HG03066 (cell line): Measurements from ENCODE around the gene RPL11.
"Not testable (repeated sequence)": the region's sequence is repeated elsewhere in the genome, so short reads cannot be mapped to it uniquely, and the experiment has no call there.

Source experiments
- ATAC-seq: cut with Tn5 transposase; IDR thresholded peaks from one replicate; pipeline ENCODE4 v1.9.1; 2021; ENCODE audit warnings: low read depth; ENCODE audit not compliant: unreplicated experiment

RPL11 gene

DNA sequence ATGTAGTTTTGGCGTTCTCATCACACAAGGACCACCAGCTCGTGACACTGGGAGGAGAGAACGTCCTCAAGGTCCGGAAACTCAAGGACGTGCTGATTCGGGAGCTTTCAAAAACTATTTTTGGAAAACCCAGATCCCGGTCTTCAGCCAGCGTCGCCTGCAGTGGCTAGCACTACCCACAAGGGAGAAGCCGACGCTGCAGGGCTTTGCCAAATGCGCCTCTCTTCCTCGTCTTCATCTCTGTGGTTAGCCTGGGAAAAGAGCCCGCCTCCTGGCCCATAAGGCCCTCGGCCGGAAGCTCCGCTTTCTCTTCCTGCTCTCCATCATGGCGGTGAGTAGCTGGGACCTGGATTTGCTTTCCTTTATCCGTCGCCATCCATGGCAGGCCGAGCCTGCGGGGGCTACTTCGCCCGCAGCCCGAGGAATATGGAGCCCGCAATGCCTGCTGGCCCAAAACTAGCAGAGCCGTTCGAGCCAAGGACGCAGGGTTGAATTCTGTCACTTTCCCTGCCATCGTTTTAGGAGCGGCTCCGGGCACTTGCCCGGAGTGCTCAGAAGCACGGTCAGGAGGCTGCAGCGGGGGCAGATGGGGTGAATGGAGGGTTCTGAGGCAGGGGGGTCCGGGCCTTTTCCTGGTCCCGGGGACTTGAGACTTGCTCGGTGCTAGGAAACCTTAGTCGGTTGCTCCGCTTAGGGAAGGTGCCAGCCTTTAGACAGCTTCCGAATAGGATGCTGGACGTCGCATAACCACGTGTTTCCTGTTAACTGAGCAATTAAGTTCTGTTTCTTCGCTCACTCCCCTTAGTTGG, at the start of gene RPL11:
TSS of gene RPL11 (plus strand) at position 308 of the 809 bp plus-strand sequence. CDS start at position 326, 18 bp downstream.
- ATAC-seq: peak; percentile 92

GRCh38 chr1:23643736-23644554, 47.7 kb upstream of the RPL11 start:
- no peak for ATAC-seq

DNA sequence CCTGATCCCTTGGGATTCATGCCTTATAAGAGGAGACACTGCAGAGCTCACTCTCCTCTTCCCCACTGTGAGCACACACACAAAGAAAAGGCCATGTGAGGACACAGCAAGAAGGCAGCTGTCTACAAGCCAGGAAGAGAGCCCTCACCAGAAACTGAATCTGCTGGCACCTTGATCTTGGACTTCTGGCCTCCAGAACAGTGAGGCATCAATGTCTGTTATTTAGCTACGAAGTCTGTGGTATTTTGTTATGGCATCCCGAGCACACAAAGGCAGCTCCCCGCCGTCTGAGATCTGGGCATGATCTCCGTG, 47.1 kb upstream of the RPL11 start:
- no peak for ATAC-seq

- no peak for ATAC-seq
Observed at GRCh38 chr1:23645338-23645737, 46.3 kb upstream of the RPL11 start.

DNA sequence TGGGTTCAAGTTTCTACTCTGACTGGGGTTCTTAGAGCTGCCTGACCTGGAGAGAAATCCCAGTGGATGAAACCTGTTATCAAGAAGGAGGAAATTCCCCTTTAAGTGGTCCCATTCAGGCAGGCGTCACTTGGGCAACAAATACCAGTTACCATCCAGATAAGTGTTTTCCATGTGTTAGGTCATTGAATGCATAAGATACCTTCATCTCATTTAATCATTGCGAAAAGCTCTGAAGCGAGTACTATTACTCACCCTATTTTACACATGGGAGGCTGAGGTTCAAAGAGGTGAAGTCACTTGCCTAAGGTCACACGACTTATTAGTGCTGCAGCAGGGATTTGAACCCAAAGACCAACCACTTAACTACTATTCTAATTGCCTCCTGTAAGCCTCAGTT, 45.5 kb upstream of the RPL11 start:
- no peak for ATAC-seq

GRCh38 chr1:23646541-23646940, 45.1 kb upstream of the RPL11 start:
- ATAC-seq: no peak

DNA sequence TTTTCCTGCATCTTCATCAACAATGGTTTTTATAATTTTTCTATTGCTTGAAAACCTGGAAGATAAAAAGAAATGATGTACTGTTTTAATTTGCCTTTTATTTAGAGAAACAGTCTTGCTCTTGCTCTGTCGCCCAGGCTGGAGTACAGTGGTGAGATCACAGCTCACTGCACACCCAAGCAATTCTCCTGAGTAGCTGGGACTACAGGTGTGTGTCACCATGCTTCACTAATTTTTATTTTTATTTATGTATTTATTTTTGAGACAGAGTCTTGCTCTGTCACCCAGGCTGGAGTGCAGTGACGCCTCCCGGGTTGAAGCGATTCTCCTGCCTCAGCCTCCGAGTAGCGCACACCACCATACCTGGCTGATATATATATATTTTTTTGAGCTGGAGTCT, 43.0 kb upstream of the RPL11 start:
- no peak for ATAC-seq

DNA sequence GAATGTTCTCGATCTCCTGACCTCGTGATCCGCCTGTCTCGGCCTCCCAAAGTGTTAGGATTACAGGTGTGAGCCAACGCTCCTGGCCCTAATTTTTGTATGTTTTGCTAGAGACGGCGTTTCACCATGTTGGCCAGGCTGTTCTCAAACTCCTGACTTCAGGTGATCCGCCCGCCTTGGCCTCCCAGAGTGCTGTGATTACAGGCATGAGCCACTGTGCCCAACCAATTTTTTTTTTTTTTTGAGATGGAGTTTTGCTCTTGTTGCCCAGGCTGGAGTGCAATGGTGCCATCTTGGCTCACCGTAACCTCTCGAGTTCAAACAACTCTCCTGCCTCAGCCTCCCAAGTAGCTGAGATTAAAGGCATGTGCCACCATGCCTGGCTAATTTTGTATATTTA, 42.4 kb upstream of the RPL11 start:
- not testable (repeated sequence) for ATAC-seq

- ATAC-seq: no peak
Observed at GRCh38 chr1:23650344-23650990, 41.1 kb upstream of the RPL11 start.

GRCh38 chr1:23651069-23651808, 40.4 kb upstream of the RPL11 start:
- no peak for ATAC-seq

- no peak for ATAC-seq
Observed at GRCh38 chr1:23657659-23658275, 33.8 kb upstream of the RPL11 start.

DNA sequence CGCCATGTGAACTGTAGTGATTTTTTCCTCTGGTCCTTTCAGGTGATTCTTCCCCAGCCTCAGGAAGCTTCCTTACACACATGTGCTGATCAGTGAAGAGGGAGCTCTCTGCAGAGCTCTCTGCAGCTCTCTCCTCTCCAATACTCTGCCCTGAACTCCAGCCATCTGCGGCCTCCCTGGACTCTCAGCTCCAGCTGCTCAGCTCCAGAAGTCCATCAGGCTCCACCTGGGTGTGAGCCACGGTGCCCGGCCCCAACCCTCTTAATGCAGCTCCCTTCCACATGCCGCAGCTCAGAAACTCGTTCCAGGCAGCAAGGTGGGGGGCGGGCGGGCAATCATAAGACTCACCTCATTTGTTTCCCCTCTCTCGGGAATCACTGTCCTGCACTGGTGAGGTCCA, 30.9 kb upstream of the RPL11 start:
- no peak for ATAC-seq

GRCh38 chr1:23661887-23662286, 29.7 kb upstream of the RPL11 start:
- no peak for ATAC-seq

GRCh38 chr1:23664837-23665795, 26.5 kb upstream of the RPL11 start:
- no peak for ATAC-seq

GRCh38 chr1:23667411-23667810, 24.2 kb upstream of the RPL11 start:
- ATAC-seq: no peak

DNA sequence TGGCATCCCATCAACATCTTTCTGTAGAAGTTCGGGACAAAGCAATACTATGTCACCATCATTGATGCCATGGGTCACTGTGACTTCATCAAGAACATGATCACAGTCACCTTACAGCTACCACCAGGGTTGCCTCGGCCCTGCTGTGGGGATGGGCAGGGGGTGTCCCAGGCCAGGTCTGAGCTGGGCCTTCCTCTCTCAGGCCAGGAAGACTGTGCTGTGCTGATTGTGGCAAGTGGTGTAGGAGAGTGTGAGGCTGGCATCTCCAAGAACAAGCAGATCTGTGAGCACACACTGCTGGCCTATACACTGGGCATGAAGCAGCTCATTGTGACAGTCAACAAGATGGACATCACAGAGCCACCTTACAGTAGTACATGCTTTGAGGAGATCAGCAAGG, 20.9 kb upstream of the RPL11 start:
- no peak for ATAC-seq

DNA sequence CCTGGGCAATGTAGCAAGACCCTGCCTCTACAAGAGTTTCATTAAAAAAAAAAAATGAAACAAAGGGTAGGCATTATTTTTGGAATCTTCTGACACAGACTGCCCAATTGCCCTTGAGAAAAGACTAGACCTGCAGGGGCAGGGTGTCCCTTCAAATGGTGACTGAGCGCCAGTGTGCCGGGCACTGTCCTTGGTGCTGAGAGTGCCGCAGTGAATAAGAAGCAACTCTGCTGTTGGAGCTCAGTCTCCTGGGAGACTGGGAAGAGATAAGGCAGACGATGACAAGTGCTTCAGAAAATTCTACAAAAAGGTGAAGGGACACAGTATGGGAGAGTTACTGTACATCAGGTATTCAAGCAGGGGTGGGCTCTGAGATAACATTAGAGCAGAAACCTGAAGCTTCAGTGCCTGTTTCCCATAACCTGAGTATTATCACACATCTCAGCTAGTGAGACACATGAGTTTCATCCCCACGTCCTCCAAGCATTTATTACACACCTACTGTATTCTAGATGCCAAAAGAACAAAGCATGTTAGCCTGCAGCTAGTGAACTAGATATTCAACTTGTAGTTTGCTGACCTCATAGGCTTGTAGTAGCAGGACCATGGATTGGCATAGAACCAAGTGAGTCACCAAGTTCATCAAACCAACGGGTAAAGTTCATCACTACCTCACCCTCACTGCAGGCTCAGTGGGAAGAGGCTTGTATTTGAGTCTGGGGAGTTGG, 18.4 kb upstream of the RPL11 start:
- ATAC-seq: no peak

GRCh38 chr1:23679815-23680214, 11.8 kb upstream of the RPL11 start:
- ATAC-seq: no peak

DNA sequence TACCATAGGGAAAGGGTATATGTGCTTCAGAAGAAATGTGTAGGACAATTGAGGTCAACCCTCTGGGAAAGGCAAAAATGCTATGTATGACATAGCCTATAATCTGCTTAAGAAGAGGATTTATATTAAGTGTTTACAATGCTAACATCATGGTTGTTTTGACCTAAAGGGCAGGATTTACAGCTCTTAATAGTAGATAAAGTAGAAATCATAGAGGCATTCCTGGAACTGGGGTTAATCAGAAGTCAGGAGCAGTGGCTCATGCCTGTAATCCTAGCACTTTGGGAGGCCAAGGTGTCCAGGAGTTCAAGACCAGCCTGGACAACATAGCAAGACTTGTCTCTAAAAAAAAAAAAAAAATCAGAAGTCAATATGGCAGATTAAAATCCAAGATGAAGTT, 8.7 kb upstream of the RPL11 start:
- ATAC-seq: no peak
